ENCODE results near the gene DALRD3.

GRCh38 chr3:49015072-49015471 lies 3.3 kb downstream of the DALRD3 start:
- no peak for TF ChIP-seq CTCF (IDR thresholded peaks at IDR 0.05)
- no peak for TF ChIP-seq POLR2A (IDR thresholded peaks at IDR 0.05)

All from stomach (tissue), 4 donors.